WTC11 (cell line): ENCODE results near the gene DDN. TPM values are rescaled to one million over a fixed set of nuclear protein-coding genes. Genes with fewer than 3 reads are reported as not detected.
A peak's percentile ranks its signal among the peaks of the same experiment; 100 is the strongest.

Experiments
- ATAC-seq: fragments of 200-7000 bp; cut with Tn5 transposase; 2 replicates; pipeline ENCODE4 v1.10.0; 2021; ENCODE audit warnings: mild to moderate bottlenecking, moderate library complexity
- CTCF ChIA-PET: fragments of 300-600 bp; sonication (Branson Sonifier 250); formaldehyde crosslinking; loops from one replicate; lab custom pipeline; 2021; ENCODE audit warnings: antibody characterized with exemption; lab: Charles Lee
- POLR2A ChIA-PET: fragments of 350-600 bp; sonication (Branson Sonifier 250); formaldehyde crosslinking; loops from one replicate; lab custom pipeline; 2021; ENCODE audit warnings: antibody characterized with exemption; lab: Charles Lee
- DNase-seq: peaks from one replicate; pipeline ENCODE4 v3.0.0; 2021; ENCODE audit warnings: low spot score
- H3K27ac Mint-ChIP-seq: 2 replicates; pipeline ENCODE4 v1.8.0; 2021; ENCODE audit warnings: mixed read lengths
- H3K27me3 Mint-ChIP-seq: 2 replicates; pipeline ENCODE4 v1.8.0; 2021; ENCODE audit warnings: low read depth, mild to moderate bottlenecking, moderate library complexity, mixed read lengths
- H3K36me3 Mint-ChIP-seq: 2 replicates; pipeline ENCODE4 v1.8.0; 2021; ENCODE audit warnings: mixed read lengths
- H3K4me1 Mint-ChIP-seq: 2 replicates; pipeline ENCODE4 v1.8.0; 2022; ENCODE audit warnings: mixed read lengths
- H3K4me3 Mint-ChIP-seq: 2 replicates; pipeline ENCODE4 v1.8.0; 2021; ENCODE audit warnings: mild to moderate bottlenecking, moderate library complexity, mixed read lengths
- H3K9me3 Mint-ChIP-seq: 2 replicates; pipeline ENCODE4 v1.8.0; 2021; ENCODE audit warnings: mixed read lengths
- AFF4 ChIP-seq: sonication (generic); formaldehyde crosslinking; IDR thresholded peaks from 2 replicates; pipeline ENCODE4 v1.8.1; 2023; ENCODE audit warnings: mild to moderate bottlenecking, missing genetic modification reagents, borderline replicate concordance
- ARID4B ChIP-seq: sonication (generic); formaldehyde crosslinking; IDR thresholded peaks from 2 replicates; pipeline ENCODE4 v1.8.0; 2023; ENCODE audit warnings: missing genetic modification reagents, mild to moderate bottlenecking, borderline replicate concordance
- ATF2 ChIP-seq: sonication (generic); formaldehyde crosslinking; IDR thresholded peaks from 2 replicates; pipeline ENCODE4 v1.8.1; 2022; ENCODE audit warnings: low read depth, missing genetic modification reagents, borderline replicate concordance
- E2F4 ChIP-seq: sonication (generic); formaldehyde crosslinking; IDR thresholded peaks from 2 replicates; pipeline ENCODE4 v1.8.1; 2022; ENCODE audit warnings: low read depth, mild to moderate bottlenecking, moderate library complexity, missing genetic modification reagents, borderline replicate concordance
- ESRRA ChIP-seq: sonication (generic); formaldehyde crosslinking; IDR thresholded peaks from 2 replicates; pipeline ENCODE4 v1.8.1; 2022; ENCODE audit warnings: mild to moderate bottlenecking, missing genetic modification reagents, borderline replicate concordance
- FOXP1 ChIP-seq: sonication (generic); formaldehyde crosslinking; IDR thresholded peaks from 2 replicates; pipeline ENCODE4 v1.8.0; 2022; ENCODE audit warnings: missing genetic modification reagents, mild to moderate bottlenecking, moderate library complexity, borderline replicate concordance
- KAT7 ChIP-seq: sonication (generic); formaldehyde crosslinking; IDR thresholded peaks from 2 replicates; pipeline ENCODE4 v1.8.1; 2023; ENCODE audit warnings: missing genetic modification reagents, mild to moderate bottlenecking, borderline replicate concordance
- MAX ChIP-seq: sonication (generic); formaldehyde crosslinking; IDR thresholded peaks from 2 replicates; pipeline ENCODE4 v1.8.0; 2022; ENCODE audit warnings: mild to moderate bottlenecking, missing genetic modification reagents
- MLX ChIP-seq: sonication (generic); formaldehyde crosslinking; IDR thresholded peaks from 2 replicates; pipeline ENCODE4 v1.8.1; 2023; ENCODE audit warnings: mild to moderate bottlenecking, missing genetic modification reagents, moderate library complexity
- NFE2L1 ChIP-seq: sonication (generic); formaldehyde crosslinking; IDR thresholded peaks from 2 replicates; pipeline ENCODE4 v1.8.1; 2023; ENCODE audit warnings: missing genetic modification reagents
- PRDM15 ChIP-seq: sonication (generic); formaldehyde crosslinking; IDR thresholded peaks from 2 replicates; pipeline ENCODE4 v1.8.0; 2022; ENCODE audit warnings: missing genetic modification reagents
- RORB ChIP-seq: fragments of 250-450 bp; sonication (Bioruptor Pico); IDR thresholded peaks from 2 replicates; pipeline ENCODE4 v1.9.0; 2021; ENCODE audit warnings: mild to moderate bottlenecking
- SOX15 ChIP-seq: fragments of 250-450 bp; sonication (Bioruptor Pico); IDR thresholded peaks from 2 replicates; pipeline ENCODE4 v1.9.0; 2021; ENCODE audit warnings: mild to moderate bottlenecking
- TEAD4 ChIP-seq: sonication (generic); formaldehyde crosslinking; IDR thresholded peaks from 2 replicates; pipeline ENCODE4 v1.8.0; 2022; ENCODE audit warnings: mild to moderate bottlenecking, missing genetic modification reagents
- ZMAT4 ChIP-seq: fragments of 250-450 bp; sonication (Bioruptor Pico); IDR thresholded peaks from 2 replicates; pipeline ENCODE4 v1.9.0; 2021; ENCODE audit warnings: mild to moderate bottlenecking
- ZNF317 ChIP-seq: sonication (generic); formaldehyde crosslinking; IDR thresholded peaks from 2 replicates; pipeline ENCODE4 v1.8.1; 2023; ENCODE audit warnings: low read depth, mild to moderate bottlenecking, moderate library complexity, missing genetic modification reagents, borderline replicate concordance
- ZNF416 ChIP-seq: fragments of 250-450 bp; sonication (Bioruptor Pico); IDR thresholded peaks from 2 replicates; pipeline ENCODE4 v1.9.0; 2021; ENCODE audit warnings: mild to moderate bottlenecking, inconsistent platforms
- total RNA-seq: library from RNA; stranded (reverse); gene quantifications from 3 replicates; pipeline ENCODE4 v1.2.3, GENCODE V29; 2021

The DDN gene
- total RNA-seq, 1 experiment from 2014 or later: 0.33 TPM

- TF ChIP-seq ESRRA (CRISPR knock-in tag): no peak
These were observed 1.2 kb upstream of the DDN start (continued) for GRCh38 chr12:49000346-49000745.

GRCh38 chr12:48998497-48999353 is 450 bp downstream of the DDN start:
- Mint-ChIP-seq H3K36me3 (peaks cover 7% of the 10 kb centered on the region), H3K4me3 (peak overlapping the region; percentile 63), H3K27ac (no peak overlapping the region), H3K4me1 (peaks cover 18% of the 10 kb centered on the region), H3K9me3 (no peaks in the 10 kb centered on the region), H3K27me3 (peaks cover 82% of the 10 kb centered on the region)
- no peak for DNase-seq
- ATAC-seq: no peak
- ChIA-PET CTCF (interaction anchor here (0.6 to 11.9 kb wide), 34 partner anchors 11 to 343 kb away, joined by 3 to 237 read pairs (median 9); partner anchors contain the start of genes ARF3, DDX23, LMBR1L and PRKAG1), POLR2A (interaction anchor here (1.2 to 1.5 kb wide), 2 partner anchors 18 to 68 kb away, joined by 3 read pairs; no protein-coding TSS in a partner anchor)
- peak; percentile 81; the same call in 1 of the 2 replicates for TF ChIP-seq FOXP1 (CRISPR knock-in tag)
- peak; percentile 63; the same call in 1 of the 2 replicates for TF ChIP-seq ATF2 (CRISPR knock-in tag)
- no peak for TF ChIP-seq RORB (CRISPR knock-in tag)
- TF ChIP-seq MAX (CRISPR knock-in tag): peak; percentile 90
- TF ChIP-seq NFE2L1 (CRISPR knock-in tag): peak; percentile 89
- no peak for TF ChIP-seq MLX (CRISPR knock-in tag)
- TF ChIP-seq ZNF317 (CRISPR knock-in tag): no peak
- TF ChIP-seq ZMAT4 (CRISPR knock-in tag): no peak
- no peak for TF ChIP-seq ZNF416
- no peak for TF ChIP-seq PRDM15 (CRISPR knock-in tag)
- no peak for TF ChIP-seq AFF4
- TF ChIP-seq ARID4B (CRISPR knock-in tag): peak; percentile 91; the same call in 1 of the 2 replicates
- no peak for TF ChIP-seq SOX15 (CRISPR knock-in tag)
- 0 out of 2 replicates have a peak, but pooled peaks have one; percentile 24 for TF ChIP-seq E2F4 (CRISPR knock-in tag)
- peak; percentile 38; the same call in 1 of the 2 replicates for TF ChIP-seq KAT7 (CRISPR knock-in tag)
- TF ChIP-seq TEAD4 (CRISPR knock-in tag): 0 out of 2 replicates have a peak, but pooled peaks have one; percentile 41
